Liver (tissue), 3 donors: ENCODE data around the gene FAIM2.

Source experiments
- EGR1 ChIP-seq, 2 donors: IDR thresholded peaks; 2 replicates each; pipeline ENCODE4 v1.6.1; 2016 to 2018; ENCODE audit warnings: antibody characterized with exemption in 2 of 2, low read depth in 2 of 2
- GABPA ChIP-seq, 2 donors: IDR thresholded peaks in 1 of 2; conservative IDR thresholded peaks in 1 of 2; 2 replicates each; pipeline ENCODE4 v1.6.1; 2016; ENCODE audit warnings: antibody characterized with exemption in 2 of 2, mild to moderate bottlenecking in 1 of 2, moderate library complexity in 1 of 2
- JUND ChIP-seq, 2 donors: IDR thresholded peaks; 2 replicates each; pipeline ENCODE4 v1.6.1; 2016; ENCODE audit warnings: antibody characterized with exemption in 2 of 2
- RAD21 ChIP-seq, 2 donors: IDR thresholded peaks; 2 replicates each; pipeline ENCODE4 v1.6.1; 2016; ENCODE audit warnings: antibody characterized with exemption in 2 of 2, mild to moderate bottlenecking in 2 of 2
- SP1 ChIP-seq: IDR thresholded peaks from 2 replicates; pipeline ENCODE4 v1.6.1; 2018; ENCODE audit warnings: antibody characterized with exemption, mild to moderate bottlenecking
- TAF1 ChIP-seq: conservative IDR thresholded peaks from 2 replicates; pipeline ENCODE4 v1.6.1; 2016; ENCODE audit warnings: antibody characterized with exemption, mild to moderate bottlenecking
- YY1 ChIP-seq: IDR thresholded peaks from 2 replicates; pipeline ENCODE4 v1.6.1; 2016; ENCODE audit warnings: antibody characterized with exemption, mild to moderate bottlenecking
- TF ChIP-seq, protein P1 (sequence below): IDR thresholded peaks from 2 replicates; pipeline ENCODE4 v1.6.1; 2016; ENCODE audit warnings: antibody characterized with exemption
- TF ChIP-seq, protein P2 (sequence below): fragments of 150-350 bp; IDR thresholded peaks from 2 replicates; pipeline ENCODE4 v1.5.1; 2017; ENCODE audit warnings: improper control_type of control experiment, low read depth, low read length; ENCODE audit not compliant: missing input control
- TF ChIP-seq, protein P3 (sequence below): IDR thresholded peaks from 2 replicates; pipeline ENCODE4 v1.6.1; 2016; ENCODE audit warnings: antibody characterized with exemption, mild to moderate bottlenecking
- TF ChIP-seq, protein P4 (sequence below): IDR thresholded peaks from 2 replicates; pipeline ENCODE4 v1.6.1; 2016; ENCODE audit warnings: antibody characterized with exemption
- TF ChIP-seq, protein P5 (sequence below): IDR thresholded peaks from 2 replicates; pipeline ENCODE4 v1.6.1; 2016; ENCODE audit warnings: antibody characterized with exemption
- donor health status: healthy.
- donor health status: healthy.

DNA sequence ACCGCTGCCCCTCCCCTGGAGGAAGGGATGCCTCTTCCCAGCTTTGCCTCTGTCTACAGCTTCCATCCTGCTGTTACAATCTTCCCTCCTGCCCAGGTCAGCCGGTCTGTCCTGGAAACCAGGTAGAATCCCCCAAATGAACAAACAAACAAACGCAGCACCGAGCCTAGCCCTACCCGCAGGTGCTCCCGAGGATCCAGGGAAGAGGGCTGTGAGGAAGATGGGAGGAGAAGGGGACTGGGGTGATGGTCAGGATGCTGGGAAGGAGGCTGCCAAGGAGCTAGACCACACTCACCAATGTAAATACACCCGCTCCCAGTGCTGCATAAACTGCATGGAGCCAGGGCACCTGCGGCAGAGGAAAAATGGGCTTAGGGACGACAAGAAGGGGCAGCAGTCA is 16.6 kb downstream of the FAIM2 start:
- no peak for TF ChIP-seq GABPA (IDR thresholded peaks at IDR 0.05 in 1 of 2, conservative IDR thresholded peaks at IDR 0.05 in 1 of 2)
- TF ChIP-seq, protein P1, sequence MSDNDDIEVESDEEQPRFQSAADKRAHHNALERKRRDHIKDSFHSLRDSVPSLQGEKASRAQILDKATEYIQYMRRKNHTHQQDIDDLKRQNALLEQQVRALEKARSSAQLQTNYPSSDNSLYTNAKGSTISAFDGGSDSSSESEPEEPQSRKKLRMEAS, result no peak
- TF ChIP-seq, protein P2, sequence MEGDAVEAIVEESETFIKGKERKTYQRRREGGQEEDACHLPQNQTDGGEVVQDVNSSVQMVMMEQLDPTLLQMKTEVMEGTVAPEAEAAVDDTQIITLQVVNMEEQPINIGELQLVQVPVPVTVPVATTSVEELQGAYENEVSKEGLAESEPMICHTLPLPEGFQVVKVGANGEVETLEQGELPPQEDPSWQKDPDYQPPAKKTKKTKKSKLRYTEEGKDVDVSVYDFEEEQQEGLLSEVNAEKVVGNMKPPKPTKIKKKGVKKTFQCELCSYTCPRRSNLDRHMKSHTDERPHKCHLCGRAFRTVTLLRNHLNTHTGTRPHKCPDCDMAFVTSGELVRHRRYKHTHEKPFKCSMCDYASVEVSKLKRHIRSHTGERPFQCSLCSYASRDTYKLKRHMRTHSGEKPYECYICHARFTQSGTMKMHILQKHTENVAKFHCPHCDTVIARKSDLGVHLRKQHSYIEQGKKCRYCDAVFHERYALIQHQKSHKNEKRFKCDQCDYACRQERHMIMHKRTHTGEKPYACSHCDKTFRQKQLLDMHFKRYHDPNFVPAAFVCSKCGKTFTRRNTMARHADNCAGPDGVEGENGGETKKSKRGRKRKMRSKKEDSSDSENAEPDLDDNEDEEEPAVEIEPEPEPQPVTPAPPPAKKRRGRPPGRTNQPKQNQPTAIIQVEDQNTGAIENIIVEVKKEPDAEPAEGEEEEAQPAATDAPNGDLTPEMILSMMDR, result no peak
- TF ChIP-seq YY1, result no peak
- TF ChIP-seq RAD21 (IDR thresholded peaks at IDR 0.05), result no peak
- no peak for TF ChIP-seq TAF1
- TF ChIP-seq JUND (IDR thresholded peaks at IDR 0.05), result no peak
- TF ChIP-seq, protein P3, sequence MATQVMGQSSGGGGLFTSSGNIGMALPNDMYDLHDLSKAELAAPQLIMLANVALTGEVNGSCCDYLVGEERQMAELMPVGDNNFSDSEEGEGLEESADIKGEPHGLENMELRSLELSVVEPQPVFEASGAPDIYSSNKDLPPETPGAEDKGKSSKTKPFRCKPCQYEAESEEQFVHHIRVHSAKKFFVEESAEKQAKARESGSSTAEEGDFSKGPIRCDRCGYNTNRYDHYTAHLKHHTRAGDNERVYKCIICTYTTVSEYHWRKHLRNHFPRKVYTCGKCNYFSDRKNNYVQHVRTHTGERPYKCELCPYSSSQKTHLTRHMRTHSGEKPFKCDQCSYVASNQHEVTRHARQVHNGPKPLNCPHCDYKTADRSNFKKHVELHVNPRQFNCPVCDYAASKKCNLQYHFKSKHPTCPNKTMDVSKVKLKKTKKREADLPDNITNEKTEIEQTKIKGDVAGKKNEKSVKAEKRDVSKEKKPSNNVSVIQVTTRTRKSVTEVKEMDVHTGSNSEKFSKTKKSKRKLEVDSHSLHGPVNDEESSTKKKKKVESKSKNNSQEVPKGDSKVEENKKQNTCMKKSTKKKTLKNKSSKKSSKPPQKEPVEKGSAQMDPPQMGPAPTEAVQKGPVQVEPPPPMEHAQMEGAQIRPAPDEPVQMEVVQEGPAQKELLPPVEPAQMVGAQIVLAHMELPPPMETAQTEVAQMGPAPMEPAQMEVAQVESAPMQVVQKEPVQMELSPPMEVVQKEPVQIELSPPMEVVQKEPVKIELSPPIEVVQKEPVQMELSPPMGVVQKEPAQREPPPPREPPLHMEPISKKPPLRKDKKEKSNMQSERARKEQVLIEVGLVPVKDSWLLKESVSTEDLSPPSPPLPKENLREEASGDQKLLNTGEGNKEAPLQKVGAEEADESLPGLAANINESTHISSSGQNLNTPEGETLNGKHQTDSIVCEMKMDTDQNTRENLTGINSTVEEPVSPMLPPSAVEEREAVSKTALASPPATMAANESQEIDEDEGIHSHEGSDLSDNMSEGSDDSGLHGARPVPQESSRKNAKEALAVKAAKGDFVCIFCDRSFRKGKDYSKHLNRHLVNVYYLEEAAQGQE, result no peak
- TF ChIP-seq, protein P4, sequence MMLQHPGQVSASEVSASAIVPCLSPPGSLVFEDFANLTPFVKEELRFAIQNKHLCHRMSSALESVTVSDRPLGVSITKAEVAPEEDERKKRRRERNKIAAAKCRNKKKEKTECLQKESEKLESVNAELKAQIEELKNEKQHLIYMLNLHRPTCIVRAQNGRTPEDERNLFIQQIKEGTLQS, result no peak
- TF ChIP-seq, protein P5, sequence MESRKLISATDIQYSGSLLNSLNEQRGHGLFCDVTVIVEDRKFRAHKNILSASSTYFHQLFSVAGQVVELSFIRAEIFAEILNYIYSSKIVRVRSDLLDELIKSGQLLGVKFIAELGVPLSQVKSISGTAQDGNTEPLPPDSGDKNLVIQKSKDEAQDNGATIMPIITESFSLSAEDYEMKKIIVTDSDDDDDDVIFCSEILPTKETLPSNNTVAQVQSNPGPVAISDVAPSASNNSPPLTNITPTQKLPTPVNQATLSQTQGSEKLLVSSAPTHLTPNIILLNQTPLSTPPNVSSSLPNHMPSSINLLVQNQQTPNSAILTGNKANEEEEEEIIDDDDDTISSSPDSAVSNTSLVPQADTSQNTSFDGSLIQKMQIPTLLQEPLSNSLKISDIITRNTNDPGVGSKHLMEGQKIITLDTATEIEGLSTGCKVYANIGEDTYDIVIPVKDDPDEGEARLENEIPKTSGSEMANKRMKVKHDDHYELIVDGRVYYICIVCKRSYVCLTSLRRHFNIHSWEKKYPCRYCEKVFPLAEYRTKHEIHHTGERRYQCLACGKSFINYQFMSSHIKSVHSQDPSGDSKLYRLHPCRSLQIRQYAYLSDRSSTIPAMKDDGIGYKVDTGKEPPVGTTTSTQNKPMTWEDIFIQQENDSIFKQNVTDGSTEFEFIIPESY, result no peak
- no peak for TF ChIP-seq EGR1 (IDR thresholded peaks at IDR 0.05; ENCODE audit: low read depth in 2 of 2)
- no peak for TF ChIP-seq SP1
